GM21423 (cell line): Measurements from ENCODE around the gene METTL24.

ENCODE experiments used
- ATAC-seq: cut with Tn5 transposase; IDR thresholded peaks from one replicate; pipeline ENCODE4 v1.9.1; 2021; ENCODE audit warnings: mild to moderate bottlenecking, moderate library complexity; ENCODE audit not compliant: unreplicated experiment

METTL24 gene

GRCh38 chr6:110357664-110358552, at the start of gene METTL24:
METTL24 (minus strand) TSS chr6:110358349; CDS start chr6:110358272, 77 bp downstream.
- ATAC-seq = no peak

GRCh38 chr6:110404607-110405006, 46.5 kb upstream of the METTL24 start:
- no peak for ATAC-seq

GRCh38 chr6:110401585-110402176, 43.5 kb upstream of the METTL24 start:
- ATAC-seq = no peak

GRCh38 chr6:110400208-110400607, 42.1 kb upstream of the METTL24 start:
- no peak for ATAC-seq

- ATAC-seq = no peak
Measured at GRCh38 chr6:110399219-110400071, 41.3 kb upstream of the METTL24 start.

- no peak for ATAC-seq
Measured at GRCh38 chr6:110398778-110399177, 40.6 kb upstream of the METTL24 start.

GRCh38 chr6:110395221-110395620, 37.1 kb upstream of the METTL24 start:
- no peak for ATAC-seq

GRCh38 chr6:110394409-110394808, 36.3 kb upstream of the METTL24 start:
- no peak for ATAC-seq

- no peak for ATAC-seq
Measured at GRCh38 chr6:110392727-110393126, 34.6 kb upstream of the METTL24 start.

GRCh38 chr6:110390404-110390803, 32.3 kb upstream of the METTL24 start:
- ATAC-seq = no peak

- no peak for ATAC-seq
Measured at GRCh38 chr6:110389689-110390382, 31.7 kb upstream of the METTL24 start.

- no peak for ATAC-seq
Measured at GRCh38 chr6:110387986-110388385, 29.8 kb upstream of the METTL24 start.

- no peak for ATAC-seq
Measured at GRCh38 chr6:110385458-110385863, 27.3 kb upstream of the METTL24 start.

GRCh38 chr6:110378552-110378951, 20.4 kb upstream of the METTL24 start:
- no peak for ATAC-seq

- no peak for ATAC-seq
Measured at GRCh38 chr6:110369066-110369465, 10.9 kb upstream of the METTL24 start.

- no peak for ATAC-seq
Measured at GRCh38 chr6:110368284-110368683, 10.1 kb upstream of the METTL24 start.

- ATAC-seq = no peak
Measured at GRCh38 chr6:110367825-110368224, 9.7 kb upstream of the METTL24 start.

- no peak for ATAC-seq
Measured at GRCh38 chr6:110366975-110367374, 8.8 kb upstream of the METTL24 start.

- no peak for ATAC-seq
Measured at GRCh38 chr6:110366256-110366655, 8.1 kb upstream of the METTL24 start.

GRCh38 chr6:110364364-110365105, 6.4 kb upstream of the METTL24 start:
- ATAC-seq = no peak
